ENCODE data around the gene DNAJC8.

GRCh38 chr1:28273216-28273860, 40.5 kb upstream of the DNAJC8 start:
- TF ChIP-seq YY1 (IDR thresholded peaks at IDR 0.05; ENCODE audit: insufficient read depth, insufficient read length) (no peak), SUZ12 (IDR thresholded peaks at IDR 0.05; ENCODE audit: extremely low read depth, insufficient read depth, insufficient read length) (no peak)
